Activated effector memory CD4-positive, alpha-beta T cell treated with Interleukin-2 at 50 U/mL for 16 hours (primary cell): Measurements from ENCODE around the gene CTAGE1.
"Not testable (repeated sequence)": the region's sequence is repeated elsewhere in the genome, so short reads cannot be mapped to it uniquely, and the experiment has no call there.

ENCODE experiments used
- DNase-seq: peaks from one replicate; pipeline ENCODE4 v3.0.0-alpha.2; 2020

CTAGE1 gene

GRCh38 chr18:22417496-22418188 lies at the start of gene CTAGE1:
Gene CTAGE1, minus strand, starts transcription at chr18:22417915. Its CDS starts 104 bp downstream, at chr18:22417811.
- DNase-seq: no peak

GRCh38 chr18:22466608-22467395 lies 49.1 kb upstream of the CTAGE1 start:
- no peak for DNase-seq

GRCh38 chr18:22465859-22466457 lies 48.2 kb upstream of the CTAGE1 start:
- no peak for DNase-seq

- DNase-seq: no peak
These were observed 45.4 kb upstream of the CTAGE1 start for GRCh38 chr18:22463076-22463475.

- DNase-seq: no peak
These were observed 41.8 kb upstream of the CTAGE1 start for GRCh38 chr18:22459491-22459890.

- DNase-seq: no peak
These were observed 39.8 kb upstream of the CTAGE1 start for GRCh38 chr18:22457524-22457923.

DNA sequence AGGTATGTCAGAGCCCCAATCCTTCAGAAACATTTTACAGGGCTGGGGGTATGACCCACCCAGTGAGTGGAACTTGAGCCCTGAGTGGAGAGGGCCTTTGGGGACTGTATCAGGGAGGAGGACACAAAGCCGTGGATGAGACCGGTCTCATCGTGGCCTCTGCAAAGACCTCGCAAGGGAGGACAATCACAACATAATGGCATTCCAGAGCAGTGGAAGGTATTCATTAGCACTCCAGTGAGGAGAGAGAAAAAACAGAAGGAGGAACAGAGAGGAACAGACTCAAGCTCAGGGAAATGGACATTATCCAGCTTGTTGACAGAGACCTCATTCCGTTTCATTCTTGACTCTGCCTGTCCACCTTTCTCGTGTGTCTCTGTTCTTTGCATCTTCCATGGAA lies 38.8 kb upstream of the CTAGE1 start:
- DNase-seq: no peak

DNA sequence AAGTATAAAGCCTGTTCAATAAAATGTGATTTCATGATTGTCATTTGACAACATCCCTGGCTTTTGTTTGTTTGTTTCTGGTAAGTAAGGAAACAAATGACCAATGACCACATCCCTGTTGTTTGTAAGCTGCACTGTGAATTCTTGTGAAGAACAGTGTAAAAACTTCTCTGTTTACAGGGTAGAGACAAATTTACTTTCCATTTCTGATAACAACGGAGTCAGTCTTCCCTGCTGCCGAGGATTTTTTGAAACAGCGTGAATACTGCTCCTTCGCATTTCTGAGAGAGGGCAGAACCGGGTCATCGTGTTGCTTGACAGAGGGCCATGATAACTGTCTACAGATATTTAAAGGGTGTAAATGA lies 38.4 kb upstream of the CTAGE1 start:
- no peak for DNase-seq

GRCh38 chr18:22455425-22456115 lies 37.9 kb upstream of the CTAGE1 start:
- no peak for DNase-seq

- DNase-seq: no peak
These were observed 35.6 kb upstream of the CTAGE1 start for GRCh38 chr18:22453315-22453714.

- no peak for DNase-seq
These were observed 34.5 kb upstream of the CTAGE1 start for GRCh38 chr18:22452226-22452668.

DNA sequence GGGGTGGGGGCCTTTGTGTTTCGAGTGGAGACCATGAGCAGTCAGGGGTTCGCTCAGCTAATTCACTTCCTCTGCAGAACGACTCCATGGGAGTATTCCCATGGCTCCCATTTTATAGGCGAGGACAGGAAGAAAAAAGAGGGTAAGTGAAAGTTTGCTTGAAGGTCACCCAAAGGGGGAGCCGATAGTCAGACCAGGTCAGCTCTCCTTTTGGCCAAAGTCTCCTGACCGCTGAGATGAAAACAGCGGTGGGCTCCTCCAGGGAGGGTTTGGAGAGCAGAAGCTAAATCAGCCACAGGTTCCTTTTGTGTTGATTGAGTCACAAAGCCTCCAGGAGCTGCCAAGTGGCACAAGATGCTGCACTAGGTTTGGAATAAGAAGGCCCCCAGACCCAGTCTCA lies 34.1 kb upstream of the CTAGE1 start:
- no peak for DNase-seq

GRCh38 chr18:22450766-22451165 lies 33.1 kb upstream of the CTAGE1 start:
- not testable (repeated sequence) for DNase-seq

DNA sequence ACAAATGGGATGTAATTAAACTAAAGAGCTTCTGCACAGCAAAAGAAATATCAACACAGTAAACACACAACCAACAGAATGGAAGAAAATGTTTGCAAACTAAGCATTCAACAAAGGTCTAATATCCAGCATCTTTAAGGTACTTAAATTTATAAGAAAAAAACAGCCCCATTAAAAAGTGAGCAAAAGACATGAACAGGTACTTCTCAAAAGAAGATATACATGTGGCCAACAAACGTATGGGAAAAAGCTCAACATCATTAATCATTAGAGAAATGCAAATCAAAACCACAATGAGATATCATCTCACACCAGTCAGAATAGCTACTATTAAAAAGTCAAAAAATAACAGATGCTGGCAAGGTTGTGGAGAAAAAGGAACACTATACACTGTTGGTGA lies 32.6 kb upstream of the CTAGE1 start:
- not testable (repeated sequence) for DNase-seq

GRCh38 chr18:22449753-22450152 lies 32.0 kb upstream of the CTAGE1 start:
- DNase-seq: not testable (repeated sequence)

DNA sequence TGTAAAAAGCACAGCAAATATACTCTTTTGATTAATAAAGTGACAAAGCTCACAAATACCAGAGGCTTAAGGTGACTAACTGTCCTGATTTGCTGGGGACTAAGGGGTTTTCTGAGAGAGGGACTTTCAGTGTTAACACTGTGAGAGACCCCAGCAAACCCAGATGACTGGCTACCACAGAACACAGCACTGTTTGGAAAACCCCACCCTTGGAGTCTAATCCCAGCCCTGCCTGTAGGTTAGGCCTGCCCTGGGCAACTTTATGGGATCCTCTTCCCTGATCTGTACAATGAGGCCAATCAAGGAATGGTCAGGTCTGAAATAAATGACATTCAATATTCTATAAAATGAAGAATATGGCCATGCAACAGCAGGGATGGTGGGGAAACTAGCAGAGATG lies 30.5 kb upstream of the CTAGE1 start:
- DNase-seq: no peak

GRCh38 chr18:22447792-22448191 lies 30.1 kb upstream of the CTAGE1 start:
- DNase-seq: no peak

GRCh38 chr18:22446911-22447310 lies 29.2 kb upstream of the CTAGE1 start:
- DNase-seq: no peak

GRCh38 chr18:22446325-22446724 lies 28.6 kb upstream of the CTAGE1 start:
- no peak for DNase-seq

GRCh38 chr18:22441638-22442037 lies 23.9 kb upstream of the CTAGE1 start:
- no peak for DNase-seq

DNA sequence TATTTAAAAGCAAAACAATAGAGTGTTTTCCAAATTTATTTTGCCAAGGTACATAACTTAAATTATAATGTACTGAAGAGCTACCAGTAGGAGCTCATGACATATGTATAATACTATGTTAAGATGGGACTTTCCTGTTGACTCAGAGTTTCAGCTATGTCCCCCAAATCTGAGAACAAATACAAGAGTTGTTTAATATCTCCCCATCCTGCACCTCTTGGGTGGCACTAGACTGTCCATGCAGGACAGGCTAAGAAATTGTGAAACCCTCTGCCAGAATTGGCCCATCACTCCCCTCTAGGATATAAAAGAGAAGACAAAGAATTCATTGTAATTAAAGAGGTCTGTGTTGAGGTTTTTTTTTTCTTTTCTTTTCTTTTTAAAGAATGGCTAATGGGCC lies 21.7 kb upstream of the CTAGE1 start:
- DNase-seq: no peak

DNA sequence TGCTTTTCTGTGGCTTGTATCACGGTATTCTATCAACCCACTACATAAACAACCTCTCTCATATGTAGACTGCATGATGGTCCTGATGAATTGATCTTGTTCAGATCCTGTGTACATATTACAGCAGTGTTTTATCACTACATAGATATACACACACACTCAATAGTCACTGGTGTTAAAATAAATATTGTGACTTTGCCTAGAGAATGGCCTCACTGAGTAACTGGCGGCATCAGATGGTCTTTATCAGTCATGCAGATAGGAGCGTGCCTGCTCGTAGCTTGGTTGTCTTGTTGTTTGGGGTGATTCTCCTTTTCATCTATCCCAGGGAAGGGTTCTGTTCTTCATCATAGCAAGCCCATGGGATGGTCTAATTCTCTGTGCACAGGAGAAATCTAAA lies 18.4 kb upstream of the CTAGE1 start:
- DNase-seq: no peak

- no peak for DNase-seq
These were observed 17.4 kb upstream of the CTAGE1 start for GRCh38 chr18:22434973-22435608.
